ENCODE data around the gene PTK7.

The PTK7 gene

GRCh38 chr6:43207286-43207685, 131.2 kb downstream of the PTK7 start:
- DNase-seq (ENCODE audit: low spot score): no peak
